Glutamatergic neuron (in vitro differentiated cells): Measurements from ENCODE around the gene MEGF9. TPM values are rescaled to one million over a fixed set of nuclear protein-coding genes. Genes with fewer than 3 reads are reported as not detected.

Source experiments
- DNase-seq: peaks from one replicate; pipeline ENCODE4 v3.0.0; 2022
- H3K27ac Mint-ChIP-seq: one replicate; pipeline ENCODE4 v1.8.0; 2020; ENCODE audit warnings: mild to moderate bottlenecking, mixed read lengths, inconsistent platforms; ENCODE audit not compliant: unreplicated experiment
- H3K27me3 Mint-ChIP-seq: one replicate; pipeline ENCODE4 v1.8.0; 2020; ENCODE audit warnings: mild to moderate bottlenecking, moderate library complexity, mixed read lengths, inconsistent platforms; ENCODE audit not compliant: unreplicated experiment
- H3K36me3 Mint-ChIP-seq: one replicate; pipeline ENCODE4 v1.8.0; 2020; ENCODE audit warnings: mild to moderate bottlenecking, mixed read lengths, inconsistent platforms; ENCODE audit not compliant: unreplicated experiment
- H3K4me1 Mint-ChIP-seq: one replicate; pipeline ENCODE4 v1.8.0; 2020; ENCODE audit warnings: mild to moderate bottlenecking, low read depth, mixed read lengths, inconsistent platforms; ENCODE audit not compliant: unreplicated experiment
- H3K4me3 Mint-ChIP-seq: one replicate; pipeline ENCODE4 v1.8.0; 2020; ENCODE audit warnings: mild to moderate bottlenecking, mixed read lengths, inconsistent platforms; ENCODE audit not compliant: unreplicated experiment
- H3K9me3 Mint-ChIP-seq: one replicate; pipeline ENCODE4 v1.8.0; 2020; ENCODE audit warnings: mild to moderate bottlenecking, moderate library complexity, mixed read lengths, inconsistent platforms; ENCODE audit not compliant: unreplicated experiment
- CTCF ChIP-seq: fragments of 200-600 bp; sonication (generic); IDR thresholded peaks from one replicate; pipeline ENCODE4 v1.5.0; 2021; ENCODE audit not compliant: partially characterized antibody, unreplicated experiment
- total RNA-seq: library from RNA; stranded (reverse); fragmentation: NEBNext Ultra II Directional; extraction: Animal tissue kit (Norgen Biotek cat#: 25700); gene quantifications from one replicate; pipeline ENCODE4 v1.2.1, GENCODE V29; 2021; ENCODE audit not compliant: unreplicated experiment

The MEGF9 gene
- total RNA-seq, 1 donor from 2014 or later, result 25.4 TPM

GRCh38 chr9:120659209-120659608 lies 55.1 kb downstream of the MEGF9 start:
- DNase-seq, result no peak
- Mint-ChIP-seq H3K27me3 (no peaks in the 10 kb centered on the region), H3K4me3 (no peak overlapping the region), H3K9me3 (no peaks in the 10 kb centered on the region), H3K27ac (no peak overlapping the region), H3K4me1 (no peaks in the 10 kb centered on the region), H3K36me3 (no peaks in the 10 kb centered on the region)
- TF ChIP-seq CTCF, result no peak

- Mint-ChIP-seq H3K4me3 (no peak overlapping the region), H3K4me1 (no peaks in the 10 kb centered on the region), H3K27me3 (no peaks in the 10 kb centered on the region), H3K27ac (no peak overlapping the region), H3K9me3 (no peaks in the 10 kb centered on the region), H3K36me3 (no peaks in the 10 kb centered on the region)
- no peak for TF ChIP-seq CTCF
- no peak for DNase-seq
These were observed 59.2 kb downstream of the MEGF9 start for GRCh38 chr9:120655005-120655622.

- no peaks in the 10 kb centered on the region for H3K9me3 Mint-ChIP-seq
- no peak overlapping the region for H3K4me3 Mint-ChIP-seq
- no peak for DNase-seq
- H3K27ac Mint-ChIP-seq, result no peak overlapping the region
- no peak for TF ChIP-seq CTCF
- no peaks in the 10 kb centered on the region for H3K27me3 Mint-ChIP-seq
- no peaks in the 10 kb centered on the region for H3K4me1 Mint-ChIP-seq
- H3K36me3 Mint-ChIP-seq, result no peaks in the 10 kb centered on the region
These were observed 60.0 kb downstream of the MEGF9 start for GRCh38 chr9:120654272-120654671.

GRCh38 chr9:120653762-120654161 lies 60.5 kb downstream of the MEGF9 start:
- Mint-ChIP-seq H3K4me1 (no peaks in the 10 kb centered on the region), H3K36me3 (no peaks in the 10 kb centered on the region), H3K27ac (no peak overlapping the region), H3K27me3 (no peaks in the 10 kb centered on the region), H3K9me3 (no peaks in the 10 kb centered on the region), H3K4me3 (no peak overlapping the region)
- no peak for TF ChIP-seq CTCF
- no peak for DNase-seq

- Mint-ChIP-seq H3K4me3 (no peak overlapping the region), H3K9me3 (no peaks in the 10 kb centered on the region), H3K4me1 (no peaks in the 10 kb centered on the region), H3K36me3 (no peaks in the 10 kb centered on the region), H3K27ac (no peak overlapping the region), H3K27me3 (no peaks in the 10 kb centered on the region)
- TF ChIP-seq CTCF, result no peak
- no peak for DNase-seq
These were observed 61.3 kb downstream of the MEGF9 start for GRCh38 chr9:120652934-120653333.
